A204.1 (cell line): ENCODE data around the gene SIRT5.

ENCODE experiments used
- FAIRE-seq: peaks from 2 replicates; lab custom pipeline; 2012; peaks lifted over from hg19 to GRCh38; lab: Jason Lieb, UNC

Gene SIRT5

DNA sequence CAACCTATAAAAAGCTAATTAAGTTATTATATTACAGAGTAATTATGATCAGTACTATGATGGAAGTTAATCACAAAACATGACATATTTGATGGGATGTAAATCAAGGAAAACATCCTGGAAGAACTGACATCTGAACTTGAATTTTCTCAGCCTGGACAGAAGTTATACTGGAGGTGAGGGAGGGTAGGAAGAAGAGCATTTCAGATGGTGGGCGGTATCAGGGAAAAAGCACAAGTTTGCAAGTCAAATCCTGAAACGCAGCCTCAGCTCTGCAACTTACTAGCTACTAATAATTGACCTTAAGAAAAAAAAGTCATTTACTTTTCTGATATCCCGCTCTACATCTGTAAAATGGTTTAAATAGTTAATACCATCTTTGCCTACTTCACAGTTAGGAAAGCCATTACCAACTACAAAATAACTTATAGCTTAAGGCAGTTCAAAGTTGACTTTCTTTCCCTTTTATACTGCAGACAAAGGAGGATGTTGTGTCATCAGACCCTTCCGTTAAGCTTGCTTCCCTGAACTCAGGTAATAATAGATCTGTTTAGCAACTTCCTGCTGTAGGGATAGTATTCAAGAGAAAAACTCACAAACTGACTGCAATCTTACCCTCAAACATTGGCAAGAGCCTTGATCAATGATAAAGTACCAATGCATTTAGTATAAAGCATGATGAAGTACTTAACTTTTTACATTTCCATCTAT, 61.7 kb downstream of the SIRT5 start:
- FAIRE-seq: no peak

GRCh38 chr6:13638014-13638413, 63.6 kb downstream of the SIRT5 start:
- no peak for FAIRE-seq

DNA sequence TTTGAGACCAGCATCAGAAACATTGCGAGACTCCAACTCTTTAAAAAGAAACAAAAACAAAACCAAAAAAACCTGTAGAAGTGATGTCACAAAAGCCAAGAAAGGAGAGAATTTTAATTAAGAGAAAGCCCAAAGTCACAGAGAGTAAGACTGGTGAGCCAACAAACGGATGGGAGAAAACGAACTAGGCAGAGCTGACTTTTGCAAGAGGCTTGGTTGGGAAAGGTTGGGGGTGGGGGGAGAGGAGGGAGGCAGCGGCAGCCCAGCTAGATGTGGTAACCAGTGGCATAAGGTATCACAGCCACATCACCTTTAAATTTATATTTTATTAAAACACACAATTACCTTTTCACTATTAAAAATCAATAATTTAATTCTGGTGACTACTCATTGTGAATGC, 64.2 kb downstream of the SIRT5 start:
- no peak for FAIRE-seq

- FAIRE-seq: peak; percentile 72
Observed at GRCh38 chr6:13641315-13641714, 66.9 kb downstream of the SIRT5 start.

DNA sequence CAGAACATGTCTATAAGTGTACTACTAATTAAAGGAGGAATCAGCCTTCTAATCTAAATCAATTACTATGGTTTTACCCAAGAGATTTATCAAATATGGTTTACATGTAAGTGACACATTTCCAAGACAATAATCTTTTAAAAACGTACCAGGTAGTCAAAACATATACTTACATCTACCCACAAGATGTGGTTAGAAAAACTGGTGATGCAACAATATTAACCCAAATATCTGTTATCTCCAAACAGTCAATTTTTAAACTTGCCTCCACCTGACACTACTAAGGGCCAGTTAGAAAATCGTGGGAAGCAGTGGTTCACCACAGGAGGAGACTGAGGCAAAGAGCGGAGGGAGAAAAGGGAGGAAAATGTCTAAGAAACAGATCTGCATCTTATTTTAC, 68.7 kb downstream of the SIRT5 start:
- FAIRE-seq: no peak

GRCh38 chr6:13648850-13649249, 74.4 kb downstream of the SIRT5 start:
- FAIRE-seq: no peak

GRCh38 chr6:13649393-13649792, 75.0 kb downstream of the SIRT5 start:
- no peak for FAIRE-seq

DNA sequence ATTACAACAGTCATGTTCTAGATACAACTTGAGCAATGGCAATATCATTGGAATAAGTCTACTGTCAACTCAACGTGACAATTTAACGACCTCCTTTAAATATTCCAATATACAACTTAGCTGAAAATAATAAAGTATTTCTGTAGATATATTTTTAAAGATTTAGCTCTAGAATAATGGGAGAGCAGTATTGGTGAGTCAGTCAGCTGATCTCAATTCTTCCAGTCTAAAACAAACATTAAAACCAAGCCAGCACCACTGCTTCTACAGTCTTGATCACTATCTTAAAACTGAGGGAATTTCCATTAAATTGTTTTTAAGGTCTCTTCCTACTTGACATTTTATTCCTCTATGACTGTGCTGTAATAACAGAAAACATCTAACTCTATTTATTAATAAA, 78.9 kb downstream of the SIRT5 start:
- FAIRE-seq: no peak

GRCh38 chr6:13654496-13654895, 80.1 kb downstream of the SIRT5 start:
- no peak for FAIRE-seq

GRCh38 chr6:13655700-13656099, 81.3 kb downstream of the SIRT5 start:
- no peak for FAIRE-seq

DNA sequence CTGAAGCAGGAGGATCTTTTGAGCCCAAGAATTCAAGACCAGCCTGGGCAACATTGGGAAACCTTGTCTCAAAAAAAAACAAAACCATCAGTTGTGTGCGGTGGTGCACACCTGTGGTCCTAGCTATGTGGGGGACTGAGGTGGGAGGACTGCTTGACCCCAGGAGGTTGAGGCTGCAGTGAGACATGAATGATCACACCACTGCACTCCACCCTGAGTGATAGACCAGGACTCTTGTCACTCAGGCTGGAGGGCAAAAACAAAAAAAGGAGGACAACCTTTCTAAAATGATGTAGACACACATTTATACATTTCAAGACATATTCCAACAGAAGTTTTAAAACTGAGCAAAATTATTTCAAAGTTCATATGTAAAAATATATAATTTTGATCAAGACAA, 85.9 kb downstream of the SIRT5 start:
- FAIRE-seq: no peak

DNA sequence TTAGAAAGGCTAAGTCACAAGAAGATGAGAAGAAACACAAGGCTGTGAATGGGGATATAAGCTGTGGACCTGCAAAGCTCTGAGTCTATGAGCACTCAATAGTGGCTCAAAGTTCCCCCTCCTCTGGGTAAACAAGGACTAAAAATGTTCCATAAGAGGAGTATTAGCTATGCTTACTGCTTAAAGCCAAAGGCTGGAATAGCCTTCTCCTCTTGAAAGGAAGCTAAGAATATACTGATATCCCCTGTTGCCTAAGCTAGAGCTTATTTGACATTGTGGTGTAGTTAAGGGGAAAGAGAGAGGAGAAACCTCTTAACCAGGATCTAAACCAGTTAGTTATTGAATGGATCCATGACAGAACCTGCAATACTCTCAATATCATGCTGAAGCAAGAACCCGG, 86.5 kb downstream of the SIRT5 start:
- no peak for FAIRE-seq

- no peak for FAIRE-seq
Observed at GRCh38 chr6:13661647-13662046, 87.2 kb downstream of the SIRT5 start.

DNA sequence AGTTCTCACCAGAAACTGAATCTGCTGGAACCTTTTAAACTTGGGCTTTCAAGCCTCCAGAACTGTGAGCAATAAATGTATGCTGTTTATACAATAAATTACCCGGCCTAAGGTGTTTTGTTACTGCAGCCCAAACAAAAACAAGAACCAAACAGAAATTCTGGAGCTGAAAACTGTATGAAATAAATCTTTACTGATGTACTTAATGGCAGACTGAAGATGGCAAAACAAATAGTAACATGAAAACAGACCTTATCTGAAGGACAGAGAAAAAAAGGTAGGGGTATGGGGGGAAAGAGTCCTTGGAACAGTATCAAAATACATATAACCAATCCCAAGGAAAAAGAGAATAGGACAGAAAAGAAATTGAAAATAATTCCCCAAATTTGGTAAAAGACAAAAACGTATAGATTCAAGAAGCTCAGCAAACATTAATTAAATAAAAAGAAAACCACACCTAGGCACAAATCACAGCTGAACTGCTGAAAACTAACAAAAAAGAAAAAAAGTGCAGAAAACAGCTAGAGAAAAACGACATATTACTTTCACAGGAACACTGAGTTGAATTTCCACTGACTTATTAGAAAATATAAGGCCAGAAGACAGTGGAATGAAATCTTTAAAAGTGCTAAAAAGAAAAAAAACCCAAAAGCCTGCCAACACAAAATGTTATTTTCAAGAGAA, 88.4 kb downstream of the SIRT5 start:
- FAIRE-seq: no peak

GRCh38 chr6:13663986-13664385, 89.6 kb downstream of the SIRT5 start:
- no peak for FAIRE-seq
